Mesendoderm (in vitro differentiated cells): ENCODE data around the gene PRPS1.
"Not testable (repeated sequence)": the region's sequence is repeated elsewhere in the genome, so short reads cannot be mapped to it uniquely, and the experiment has no call there.

Source experiments
- DNase-seq: peaks from one replicate; pipeline ENCODE4 v3.0.0; 2013
- H2AK5ac ChIP-seq: 2 replicates; pipeline ENCODE4 v1.6.1; 2013; ENCODE audit warnings: low read length, inconsistent platforms
- H2BK120ac ChIP-seq: 2 replicates; pipeline ENCODE4 v1.6.1; 2013; ENCODE audit warnings: low read depth, mild to moderate bottlenecking, low read length, moderate library complexity, mixed read lengths
- H2BK15ac ChIP-seq: replicated peaks from 2 replicates; pipeline ENCODE4 v1.6.1; 2013; ENCODE audit warnings: low read depth, mild to moderate bottlenecking, moderate library complexity
- H2BK5ac ChIP-seq: 2 replicates; pipeline ENCODE4 v1.6.1; 2013; ENCODE audit warnings: low read length, inconsistent platforms
- H3K18ac ChIP-seq: 2 replicates; pipeline ENCODE4 v1.6.1; 2013; ENCODE audit warnings: mild to moderate bottlenecking, low read length, mixed read lengths
- H3K23ac ChIP-seq: one replicate; pipeline ENCODE4 v1.6.1; 2013; ENCODE audit warnings: low read length
- H3K27ac ChIP-seq: 2 replicates; pipeline ENCODE4 v1.5.1; 2013; ENCODE audit warnings: low read depth, mild to moderate bottlenecking, inconsistent platforms, low read length, moderate library complexity
- H3K27me3 ChIP-seq: 2 replicates; pipeline ENCODE4 v1.6.1; 2013; ENCODE audit warnings: low read length, control low read depth, mild to moderate bottlenecking, inconsistent platforms; ENCODE audit not compliant: insufficient read depth, poor library complexity
- H3K36me3 ChIP-seq: 2 replicates; pipeline ENCODE4 v1.6.1; 2013; ENCODE audit warnings: low read length, inconsistent platforms; ENCODE audit not compliant: control insufficient read depth, insufficient read depth
- H3K4ac ChIP-seq: one replicate; pipeline ENCODE4 v1.6.1; 2013; ENCODE audit warnings: low read depth, mild to moderate bottlenecking, low read length, moderate library complexity
- H3K4me1 ChIP-seq: 2 replicates; pipeline ENCODE4 v1.6.1; 2013; ENCODE audit warnings: low read depth, low read length, inconsistent platforms; ENCODE audit not compliant: control insufficient read depth
- H3K4me2 ChIP-seq: 2 replicates; pipeline ENCODE4 v1.6.1; 2013; ENCODE audit warnings: low read length
- H3K4me3 ChIP-seq: 2 replicates; pipeline ENCODE4 v1.5.1; 2013; ENCODE audit warnings: mild to moderate bottlenecking, low read length
- H3K56ac ChIP-seq: one replicate; pipeline ENCODE4 v1.6.1; 2013; ENCODE audit warnings: low read length
- H3K79me1 ChIP-seq: 2 replicates; pipeline ENCODE4 v1.6.1; 2013; ENCODE audit warnings: low read length, inconsistent platforms
- H3K79me2 ChIP-seq: 2 replicates; pipeline ENCODE4 v1.6.1; 2013; ENCODE audit warnings: mild to moderate bottlenecking, low read length; ENCODE audit not compliant: control insufficient read depth, insufficient read depth
- H3K9ac ChIP-seq: 2 replicates; pipeline ENCODE4 v1.6.1; 2013; ENCODE audit warnings: low read length, inconsistent platforms
- H4K5ac ChIP-seq: one replicate; pipeline ENCODE4 v1.6.1; 2013; ENCODE audit warnings: low read length
- H4K8ac ChIP-seq: one replicate; pipeline ENCODE4 v1.6.1; 2013; ENCODE audit warnings: low read depth, mild to moderate bottlenecking, control low read depth, low read length, moderate library complexity
- WGBS: extraction: QIAGEN DNeasy Blood & Tissue Kit; methylation state at CpG from one replicate; pipeline ENCODE4 v1.1.7; 2013; ENCODE audit warnings: low lambda C conversion rate, missing lambda C conversion rate; ENCODE audit not compliant: insufficient coverage; ENCODE audit errors: extremely low coverage; 5-methylcytosine and 5-hydroxymethylcytosine counted together

PRPS1 gene

GRCh38 chrX:107602694-107603239 is 25.5 kb upstream of the PRPS1 start:
- Histone ChIP-seq H4K5ac (no peak overlapping the region), H3K79me1 (no peaks in the 10 kb centered on the region), H3K36me3 (no peaks in the 10 kb centered on the region), H3K4ac (no peak overlapping the region), H2BK5ac (no peak overlapping the region), H3K56ac (no peak overlapping the region), H2BK15ac (no peak overlapping the region), H3K4me1 (no peaks in the 10 kb centered on the region), H3K9ac (no peak overlapping the region), H3K4me3 (no peak overlapping the region), H4K8ac (no peak overlapping the region), H3K27me3 (no peaks in the 10 kb centered on the region), H3K4me2 (no peak overlapping the region), H3K23ac (no peak overlapping the region), H3K27ac (no peak overlapping the region), H3K79me2 (no peaks in the 10 kb centered on the region), H2BK120ac (no peak overlapping the region), H3K18ac (no peak overlapping the region), H2AK5ac (no peak overlapping the region)
- no CpG with 5 or more reads among the region's 21 CpGs for WGBS
- DNase-seq: no peak

- Histone ChIP-seq H2BK15ac (no peak overlapping the region), H2AK5ac (no peak overlapping the region), H3K79me2 (no peaks in the 10 kb centered on the region), H3K79me1 (no peaks in the 10 kb centered on the region), H3K9ac (no peak overlapping the region), H3K4me3 (no peak overlapping the region), H3K4ac (no peak overlapping the region), H3K56ac (no peak overlapping the region), H2BK120ac (no peak overlapping the region), H3K4me1 (no peaks in the 10 kb centered on the region), H3K27ac (no peak overlapping the region), H3K36me3 (no peaks in the 10 kb centered on the region), H2BK5ac (no peak overlapping the region), H3K27me3 (no peaks in the 10 kb centered on the region), H4K8ac (no peak overlapping the region), H3K23ac (no peak overlapping the region), H3K18ac (no peak overlapping the region), H3K4me2 (no peak overlapping the region), H4K5ac (no peak overlapping the region)
- no CpG with 5 or more reads among the region's 13 CpGs for WGBS
- no peak for DNase-seq
Observed at GRCh38 chrX:107603429-107604159, 24.7 kb upstream of the PRPS1 start.

DNA sequence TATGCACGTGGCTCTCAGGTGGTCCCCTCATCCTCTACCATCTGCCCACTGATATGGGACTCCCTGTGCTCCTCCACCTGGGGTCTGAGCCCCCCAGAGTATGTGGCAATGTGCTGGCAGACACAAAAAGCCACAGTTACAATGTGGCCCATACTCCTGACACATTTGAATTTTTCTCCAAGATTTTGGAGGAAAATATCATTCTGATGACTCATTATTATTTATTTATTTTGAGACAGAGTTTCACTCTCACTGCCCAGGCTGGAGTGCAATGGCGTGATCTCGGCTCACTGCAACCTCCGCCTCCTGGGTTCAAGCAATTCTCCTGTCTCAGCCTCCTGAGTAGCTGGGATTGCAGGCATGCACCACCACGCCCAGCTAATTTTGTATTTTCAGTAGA is 19.2 kb upstream of the PRPS1 start:
- not testable (repeated sequence) for H3K56ac ChIP-seq, H3K79me2 ChIP-seq, H3K4me3 ChIP-seq, H3K27ac ChIP-seq, H3K36me3 ChIP-seq, H4K8ac ChIP-seq, H3K27me3 ChIP-seq, H4K5ac ChIP-seq, H3K4me2 ChIP-seq, H3K4me1 ChIP-seq, H2BK120ac ChIP-seq, DNase-seq, H3K4ac ChIP-seq, H2AK5ac ChIP-seq, H3K23ac ChIP-seq, H2BK5ac ChIP-seq, H3K9ac ChIP-seq, H2BK15ac ChIP-seq, H3K18ac ChIP-seq, H3K79me1 ChIP-seq
- WGBS: no CpG with 5 or more reads among the region's 5 CpGs

DNA sequence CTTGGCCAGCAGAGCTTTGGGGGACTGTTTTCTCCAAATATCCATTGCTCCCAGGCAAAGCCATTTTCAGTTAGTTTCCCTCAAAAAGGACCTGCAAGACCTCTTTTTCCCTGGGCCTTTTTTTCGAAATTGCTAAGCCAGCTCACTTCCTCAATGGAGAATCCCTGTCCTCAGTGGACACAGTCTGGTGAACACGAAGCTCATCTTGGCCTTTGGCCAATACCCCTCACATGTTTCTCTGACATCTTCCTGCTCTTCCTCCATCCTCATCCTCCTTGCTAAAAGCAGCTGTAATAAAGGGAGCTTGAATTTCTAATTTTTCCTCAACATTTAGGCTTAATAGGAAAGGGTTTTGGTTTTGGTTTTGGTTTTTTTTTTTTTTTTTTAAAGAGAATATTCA is 17.6 kb upstream of the PRPS1 start:
- no peak overlapping the region for H2BK120ac ChIP-seq
- no peak overlapping the region for H3K4me3 ChIP-seq
- H2BK5ac ChIP-seq: no peak overlapping the region
- H3K56ac ChIP-seq: no peak overlapping the region
- no peak overlapping the region for H3K4me2 ChIP-seq
- H3K9ac ChIP-seq: no peak overlapping the region
- H4K8ac ChIP-seq: no peak overlapping the region
- no peaks in the 10 kb centered on the region for H3K79me1 ChIP-seq
- no peaks in the 10 kb centered on the region for H3K4me1 ChIP-seq
- H3K27ac ChIP-seq: no peak overlapping the region
- H3K27me3 ChIP-seq: no peaks in the 10 kb centered on the region
- H3K36me3 ChIP-seq: no peaks in the 10 kb centered on the region
- no peak overlapping the region for H2BK15ac ChIP-seq
- H3K4ac ChIP-seq: no peak overlapping the region
- no CpG with 5 or more reads among the region's 2 CpGs for WGBS
- H4K5ac ChIP-seq: no peak overlapping the region
- no peak overlapping the region for H3K18ac ChIP-seq
- H2AK5ac ChIP-seq: no peak overlapping the region
- no peaks in the 10 kb centered on the region for H3K79me2 ChIP-seq
- no peak overlapping the region for H3K23ac ChIP-seq
- DNase-seq: no peak

DNA sequence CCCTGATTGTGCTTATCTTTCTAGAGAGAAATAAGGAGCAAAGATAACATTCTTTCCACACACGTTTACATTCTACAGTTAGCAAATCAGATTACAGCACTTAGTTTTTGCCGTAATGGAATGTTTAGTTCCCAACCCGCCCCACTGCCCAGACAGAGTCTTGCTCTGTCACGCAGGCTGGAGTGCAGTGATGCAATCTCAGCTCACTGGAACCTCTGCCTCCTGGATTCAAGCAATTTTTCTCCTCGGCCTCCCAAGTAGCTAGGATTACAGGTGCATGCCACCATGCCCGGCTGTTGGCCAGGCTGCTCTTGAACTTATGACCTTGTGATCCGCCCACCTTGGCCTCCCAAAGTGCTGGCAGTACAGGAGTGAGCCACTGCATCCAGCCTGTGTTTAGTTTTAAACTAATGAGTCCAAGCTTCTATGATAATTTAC is 8.4 kb upstream of the PRPS1 start:
- H2BK15ac ChIP-seq: no peak overlapping the region
- no peaks in the 10 kb centered on the region for H3K79me1 ChIP-seq
- no peak overlapping the region for H4K8ac ChIP-seq
- H4K5ac ChIP-seq: no peak overlapping the region
- no peak overlapping the region for H2BK120ac ChIP-seq
- H3K79me2 ChIP-seq: no peaks in the 10 kb centered on the region
- no peak for DNase-seq
- H3K4me1 ChIP-seq: no peaks in the 10 kb centered on the region
- no peak overlapping the region for H3K4ac ChIP-seq
- no peaks in the 10 kb centered on the region for H3K36me3 ChIP-seq
- H3K4me3 ChIP-seq: no peak overlapping the region
- no peaks in the 10 kb centered on the region for H3K27me3 ChIP-seq
- no peak overlapping the region for H3K9ac ChIP-seq
- WGBS: no CpG with 5 or more reads among the region's 7 CpGs
- no peak overlapping the region for H3K4me2 ChIP-seq
- no peak overlapping the region for H2AK5ac ChIP-seq
- no peak overlapping the region for H3K27ac ChIP-seq
- no peak overlapping the region for H3K56ac ChIP-seq
- no peak overlapping the region for H3K23ac ChIP-seq
- no peak overlapping the region for H2BK5ac ChIP-seq
- H3K18ac ChIP-seq: no peak overlapping the region

- WGBS: no CpG with 5 or more reads among the region's 2 CpGs
- H3K4me1 ChIP-seq: no peaks in the 10 kb centered on the region
- no peaks in the 10 kb centered on the region for H3K79me1 ChIP-seq
- no peak overlapping the region for H3K4me2 ChIP-seq
- no peak for DNase-seq
- no peak overlapping the region for H3K4ac ChIP-seq
- peaks cover 12% of the 10 kb centered on the region for H3K79me2 ChIP-seq
- H4K8ac ChIP-seq: no peak overlapping the region
- no peak overlapping the region for H3K18ac ChIP-seq
- no peak overlapping the region for H2BK120ac ChIP-seq
- no peak overlapping the region for H2BK5ac ChIP-seq
- no peak overlapping the region for H3K56ac ChIP-seq
- H2BK15ac ChIP-seq: no peak overlapping the region
- no peak overlapping the region for H3K4me3 ChIP-seq
- H3K36me3 ChIP-seq: no peaks in the 10 kb centered on the region
- no peak overlapping the region for H3K23ac ChIP-seq
- H2AK5ac ChIP-seq: no peak overlapping the region
- H4K5ac ChIP-seq: no peak overlapping the region
- no peak overlapping the region for H3K27ac ChIP-seq
- no peaks in the 10 kb centered on the region for H3K27me3 ChIP-seq
- H3K9ac ChIP-seq: no peak overlapping the region
Observed at GRCh38 chrX:107624893-107625292, 3.4 kb upstream of the PRPS1 start.
